Measurements from ENCODE around the gene FSTL5.

Gene FSTL5

DNA sequence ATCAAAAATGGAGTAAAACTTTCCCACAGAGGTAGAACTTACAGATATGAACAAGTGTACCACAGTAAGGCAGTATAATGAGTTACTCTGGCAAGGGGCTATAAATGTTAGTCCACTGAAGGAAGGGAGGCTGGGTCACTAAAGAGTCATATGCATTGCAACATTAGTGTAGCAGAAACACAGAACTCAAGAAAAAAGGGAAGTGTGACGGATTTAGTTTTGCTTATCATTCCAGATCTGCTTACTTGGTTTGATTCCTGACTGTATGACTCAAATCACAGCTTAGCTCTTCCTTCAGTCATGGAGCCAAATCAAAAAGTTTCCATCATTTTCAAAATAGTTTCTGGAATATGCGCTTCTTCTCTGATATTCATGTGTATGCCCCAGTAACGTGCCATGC lies 148.7 kb downstream of the FSTL5 start:
- no peaks in the 10 kb centered on the region for H3K36me3 ChIP-seq (ENCODE audit: control insufficient read depth in 2 of 2, insufficient read depth in 2 of 2, low read length in 2 of 2)
- no peaks in the 10 kb centered on the region for H3K4me1 ChIP-seq (ENCODE audit: control insufficient read depth, insufficient read depth, low read length)
- no peak overlapping the region for H3K4me3 ChIP-seq (ENCODE audit: low read length in 2 of 2)
- no peak overlapping the region for H3K27ac ChIP-seq (ENCODE audit: low read length)
- no peak overlapping the region for H3K9ac ChIP-seq (ENCODE audit: low read length in 2 of 2)
- H3K27me3 ChIP-seq (ENCODE audit: control insufficient read depth in 1 of 2, insufficient read depth in 2 of 2, low read length in 2 of 2): no peaks in the 10 kb centered on the region
- H3K9me3 ChIP-seq (ENCODE audit: control insufficient read depth in 2 of 2, low read length in 2 of 2): no peaks in the 10 kb centered on the region

DNA sequence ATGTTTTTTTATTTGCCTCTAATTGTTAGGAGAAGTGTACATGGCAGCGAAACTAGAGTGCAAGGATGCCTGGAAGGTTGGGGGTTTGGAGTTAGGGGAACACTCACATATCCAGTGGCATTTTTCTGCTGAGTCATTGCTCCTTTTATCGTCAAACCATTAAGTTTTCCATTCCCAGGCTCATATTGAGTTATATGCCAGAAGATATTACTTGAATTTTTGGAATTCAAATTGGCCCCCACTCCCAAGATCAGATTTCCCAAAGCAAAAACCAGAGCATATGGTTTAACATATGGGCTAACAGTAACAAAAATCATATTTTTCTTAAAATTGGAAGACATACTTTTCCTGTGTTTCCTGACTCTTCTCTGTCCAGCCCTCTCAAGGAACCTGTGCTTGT lies 152.7 kb downstream of the FSTL5 start:
- Histone ChIP-seq H3K36me3 (ENCODE audit: control insufficient read depth in 2 of 2, insufficient read depth in 2 of 2, low read length in 2 of 2) (no peaks in the 10 kb centered on the region), H3K9ac (ENCODE audit: low read length in 2 of 2) (no peak overlapping the region), H3K27ac (ENCODE audit: low read length) (no peak overlapping the region), H3K4me3 (ENCODE audit: low read length in 2 of 2) (no peak overlapping the region), H3K9me3 (ENCODE audit: control insufficient read depth in 2 of 2, low read length in 2 of 2) (no peaks in the 10 kb centered on the region), H3K27me3 (ENCODE audit: control insufficient read depth in 1 of 2, insufficient read depth in 2 of 2, low read length in 2 of 2) (no peaks in the 10 kb centered on the region), H3K4me1 (ENCODE audit: control insufficient read depth, insufficient read depth, low read length) (no peaks in the 10 kb centered on the region)

DNA sequence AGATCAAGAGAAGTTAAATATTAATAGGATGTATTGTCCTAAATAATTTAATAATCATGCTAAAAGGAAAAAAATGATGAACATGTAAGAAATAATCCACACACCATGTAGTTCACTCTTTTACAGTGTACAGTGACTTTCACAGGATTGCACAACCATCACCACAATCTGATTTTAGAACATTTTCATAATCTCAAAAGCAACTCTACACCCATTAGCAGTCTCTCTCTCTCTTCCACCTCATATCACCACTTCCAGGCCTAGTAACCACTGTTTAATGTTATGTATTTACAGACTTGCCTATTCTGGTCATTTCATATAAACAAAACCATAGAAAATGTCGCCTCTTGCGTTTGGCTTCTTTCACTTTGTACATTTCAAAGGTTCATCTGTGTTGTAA lies 153.4 kb downstream of the FSTL5 start:
- H3K4me3 ChIP-seq (ENCODE audit: low read length in 2 of 2): no peak overlapping the region
- no peak overlapping the region for H3K27ac ChIP-seq (ENCODE audit: low read length)
- no peaks in the 10 kb centered on the region for H3K9me3 ChIP-seq (ENCODE audit: control insufficient read depth in 2 of 2, low read length in 2 of 2)
- H3K27me3 ChIP-seq (ENCODE audit: control insufficient read depth in 1 of 2, insufficient read depth in 2 of 2, low read length in 2 of 2): no peaks in the 10 kb centered on the region
- no peaks in the 10 kb centered on the region for H3K4me1 ChIP-seq (ENCODE audit: control insufficient read depth, insufficient read depth, low read length)
- H3K36me3 ChIP-seq (ENCODE audit: control insufficient read depth in 2 of 2, insufficient read depth in 2 of 2, low read length in 2 of 2): no peaks in the 10 kb centered on the region
- no peak overlapping the region for H3K9ac ChIP-seq (ENCODE audit: low read length in 2 of 2)

DNA sequence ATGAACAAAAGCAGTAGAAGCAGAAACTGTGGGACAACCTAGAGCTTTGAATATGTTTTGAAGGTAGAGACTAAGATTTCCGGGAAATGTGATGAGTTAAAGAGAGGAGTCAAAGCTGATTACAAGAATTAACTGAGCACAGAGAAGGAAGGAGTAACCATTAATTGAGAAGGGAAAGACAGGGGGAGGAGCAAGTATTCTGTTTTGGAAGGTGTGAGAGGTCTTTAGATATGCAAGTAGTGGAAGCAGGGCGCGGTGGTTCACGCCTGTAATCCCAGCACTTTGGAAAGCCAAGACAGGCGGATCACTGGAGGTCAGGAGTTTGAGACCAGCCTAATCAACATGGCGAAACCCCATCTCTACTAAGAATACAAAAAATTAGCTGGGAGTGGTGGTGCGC lies 171.5 kb downstream of the FSTL5 start:
- H3K9me3 ChIP-seq (ENCODE audit: control insufficient read depth in 2 of 2, low read length in 2 of 2): no peaks in the 10 kb centered on the region

DNA sequence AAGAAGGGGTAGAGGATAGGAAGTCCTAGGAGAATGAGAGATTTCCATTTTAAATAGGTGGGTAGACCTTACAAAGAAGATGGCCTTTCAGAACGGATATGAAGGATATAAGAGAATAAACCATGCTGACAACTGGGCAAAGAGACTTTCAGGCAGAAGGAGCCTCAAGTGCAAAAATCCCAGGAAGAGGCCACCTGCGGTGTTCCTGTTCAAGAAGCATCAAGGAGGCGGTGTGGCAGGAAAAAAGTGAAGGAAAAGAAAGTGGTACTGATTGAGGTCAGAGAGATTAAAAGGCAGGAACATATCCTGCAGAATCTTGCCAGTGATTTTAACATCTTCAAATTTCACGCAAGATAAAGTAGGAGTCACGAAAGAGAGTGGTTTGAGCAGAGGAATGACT lies 172.0 kb downstream of the FSTL5 start:
- Histone ChIP-seq H3K27ac (ENCODE audit: low read length) (no peak overlapping the region), H3K9me3 (ENCODE audit: control insufficient read depth in 2 of 2, low read length in 2 of 2) (no peaks in the 10 kb centered on the region), H3K9ac (ENCODE audit: low read length in 2 of 2) (no peak overlapping the region), H3K4me1 (ENCODE audit: control insufficient read depth, insufficient read depth, low read length) (no peaks in the 10 kb centered on the region), H3K4me3 (ENCODE audit: low read length in 2 of 2) (no peak overlapping the region), H3K27me3 (ENCODE audit: control insufficient read depth in 1 of 2, insufficient read depth in 2 of 2, low read length in 2 of 2) (no peaks in the 10 kb centered on the region), H3K36me3 (ENCODE audit: control insufficient read depth in 2 of 2, insufficient read depth in 2 of 2, low read length in 2 of 2) (no peaks in the 10 kb centered on the region)

More for the DNA sequence above, 171.5 kb downstream of the FSTL5 start:
- Histone ChIP-seq H3K9ac (ENCODE audit: low read length in 2 of 2) (no peak overlapping the region), H3K27me3 (ENCODE audit: control insufficient read depth in 1 of 2, insufficient read depth in 2 of 2, low read length in 2 of 2) (no peaks in the 10 kb centered on the region), H3K36me3 (ENCODE audit: control insufficient read depth in 2 of 2, insufficient read depth in 2 of 2, low read length in 2 of 2) (no peaks in the 10 kb centered on the region), H3K4me3 (ENCODE audit: low read length in 2 of 2) (no peak overlapping the region), H3K27ac (ENCODE audit: low read length) (no peak overlapping the region), H3K4me1 (ENCODE audit: control insufficient read depth, insufficient read depth, low read length) (no peaks in the 10 kb centered on the region)

DNA sequence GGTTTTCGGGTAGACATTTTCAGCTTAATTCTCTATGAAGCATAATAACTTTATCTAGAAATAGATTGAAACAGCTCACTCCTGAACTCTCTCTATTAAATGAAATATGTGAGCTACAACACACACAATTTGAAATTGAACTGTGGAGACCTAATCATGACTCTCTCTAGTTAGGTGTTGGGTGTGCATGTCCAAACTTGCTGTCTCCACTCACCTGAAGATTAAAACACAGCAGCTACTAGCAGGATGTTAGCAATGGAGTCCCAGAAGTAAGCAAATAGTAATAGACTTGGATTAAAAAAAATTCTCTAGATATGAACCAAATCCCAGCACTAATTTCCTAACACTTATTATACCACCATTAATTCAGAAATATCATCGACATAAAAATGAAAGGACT lies 173.1 kb downstream of the FSTL5 start:
- Histone ChIP-seq H3K27me3 (ENCODE audit: control insufficient read depth in 1 of 2, insufficient read depth in 2 of 2, low read length in 2 of 2) (no peaks in the 10 kb centered on the region), H3K36me3 (ENCODE audit: control insufficient read depth in 2 of 2, insufficient read depth in 2 of 2, low read length in 2 of 2) (no peaks in the 10 kb centered on the region), H3K9ac (ENCODE audit: low read length in 2 of 2) (no peak overlapping the region), H3K4me1 (ENCODE audit: control insufficient read depth, insufficient read depth, low read length) (no peaks in the 10 kb centered on the region), H3K9me3 (ENCODE audit: control insufficient read depth in 2 of 2, low read length in 2 of 2) (no peaks in the 10 kb centered on the region), H3K27ac (ENCODE audit: low read length) (no peak overlapping the region), H3K4me3 (ENCODE audit: low read length in 2 of 2) (no peak overlapping the region)

DNA sequence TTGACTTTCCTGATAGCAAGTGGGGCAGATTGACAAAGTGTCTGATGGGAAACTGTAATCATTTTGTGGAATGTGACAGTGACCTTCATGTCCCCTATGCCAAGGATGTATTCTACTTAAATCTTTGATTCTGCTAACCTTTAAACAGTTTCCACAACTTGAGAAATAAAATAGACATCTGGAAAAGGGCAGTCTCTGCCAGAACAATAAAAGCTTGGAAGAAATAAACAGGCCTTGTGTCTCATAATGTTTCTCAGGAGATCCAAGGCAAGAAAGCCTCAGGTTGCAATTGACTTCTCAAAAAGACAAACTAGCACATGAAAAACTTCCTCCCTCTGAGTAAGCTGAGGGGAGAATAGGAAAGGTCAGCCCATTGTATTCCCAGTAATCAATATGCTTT lies 174.9 kb downstream of the FSTL5 start:
- Histone ChIP-seq H3K9ac (ENCODE audit: low read length in 2 of 2) (no peak overlapping the region), H3K27me3 (ENCODE audit: control insufficient read depth in 1 of 2, insufficient read depth in 2 of 2, low read length in 2 of 2) (no peaks in the 10 kb centered on the region), H3K36me3 (ENCODE audit: control insufficient read depth in 2 of 2, insufficient read depth in 2 of 2, low read length in 2 of 2) (no peaks in the 10 kb centered on the region), H3K4me1 (ENCODE audit: control insufficient read depth, insufficient read depth, low read length) (no peaks in the 10 kb centered on the region), H3K4me3 (ENCODE audit: low read length in 2 of 2) (no peak overlapping the region), H3K27ac (ENCODE audit: low read length) (no peak overlapping the region), H3K9me3 (ENCODE audit: control insufficient read depth in 2 of 2, low read length in 2 of 2) (no peaks in the 10 kb centered on the region)

DNA sequence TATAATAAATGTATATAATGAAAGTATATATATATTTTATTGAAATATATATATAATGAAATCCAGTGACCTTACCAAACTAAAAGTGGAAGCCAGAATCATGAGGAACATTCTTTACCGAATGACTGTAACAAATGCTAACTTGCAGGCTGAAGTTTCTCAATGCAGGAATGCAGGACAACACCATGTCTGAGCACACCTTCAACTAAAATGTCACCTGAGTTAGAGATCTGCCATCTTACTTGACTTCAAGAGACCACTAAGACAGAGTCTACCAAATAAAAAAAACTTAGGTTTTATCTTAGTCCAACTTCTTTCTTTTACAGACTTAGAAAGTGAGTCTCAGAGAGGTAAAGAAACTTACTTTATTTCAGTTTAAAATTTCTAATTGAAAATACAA lies 176.2 kb downstream of the FSTL5 start:
- no peak overlapping the region for H3K9ac ChIP-seq (ENCODE audit: low read length in 2 of 2)
- H3K27me3 ChIP-seq (ENCODE audit: control insufficient read depth in 1 of 2, insufficient read depth in 2 of 2, low read length in 2 of 2): no peaks in the 10 kb centered on the region
- no peak overlapping the region for H3K4me3 ChIP-seq (ENCODE audit: low read length in 2 of 2)
- no peaks in the 10 kb centered on the region for H3K9me3 ChIP-seq (ENCODE audit: control insufficient read depth in 2 of 2, low read length in 2 of 2)
- no peaks in the 10 kb centered on the region for H3K4me1 ChIP-seq (ENCODE audit: control insufficient read depth, insufficient read depth, low read length)
- no peaks in the 10 kb centered on the region for H3K36me3 ChIP-seq (ENCODE audit: control insufficient read depth in 2 of 2, insufficient read depth in 2 of 2, low read length in 2 of 2)
- no peak overlapping the region for H3K27ac ChIP-seq (ENCODE audit: low read length)

DNA sequence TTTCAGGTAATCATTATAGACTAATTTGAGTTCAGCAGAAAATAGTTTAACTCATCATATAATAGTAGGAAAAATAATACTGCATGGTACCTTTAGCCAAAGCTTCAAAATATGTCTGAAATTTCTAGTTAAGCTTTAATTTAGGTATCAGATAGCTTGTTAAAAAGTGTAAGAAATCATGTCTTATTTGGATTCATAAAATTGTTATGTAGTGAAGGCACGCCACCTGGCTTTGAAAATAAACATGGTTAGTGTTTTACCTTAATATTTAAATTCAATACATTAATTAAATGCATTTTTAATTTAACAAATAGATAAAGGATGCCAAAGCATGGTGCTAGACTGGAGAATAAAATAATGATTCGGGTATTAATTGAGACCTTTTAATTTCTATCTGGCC lies 211.4 kb downstream of the FSTL5 start:
- no peaks in the 10 kb centered on the region for H3K27me3 ChIP-seq (ENCODE audit: control insufficient read depth in 1 of 2, insufficient read depth in 2 of 2, low read length in 2 of 2)
- no peaks in the 10 kb centered on the region for H3K36me3 ChIP-seq (ENCODE audit: control insufficient read depth in 2 of 2, insufficient read depth in 2 of 2, low read length in 2 of 2)
- no peaks in the 10 kb centered on the region for H3K4me1 ChIP-seq (ENCODE audit: control insufficient read depth, insufficient read depth, low read length)
- H3K9ac ChIP-seq (ENCODE audit: low read length in 2 of 2): no peak overlapping the region
- H3K9me3 ChIP-seq (ENCODE audit: control insufficient read depth in 2 of 2, low read length in 2 of 2): no peaks in the 10 kb centered on the region
- H3K4me3 ChIP-seq (ENCODE audit: low read length in 2 of 2): no peak overlapping the region
- no peak overlapping the region for H3K27ac ChIP-seq (ENCODE audit: low read length)

DNA sequence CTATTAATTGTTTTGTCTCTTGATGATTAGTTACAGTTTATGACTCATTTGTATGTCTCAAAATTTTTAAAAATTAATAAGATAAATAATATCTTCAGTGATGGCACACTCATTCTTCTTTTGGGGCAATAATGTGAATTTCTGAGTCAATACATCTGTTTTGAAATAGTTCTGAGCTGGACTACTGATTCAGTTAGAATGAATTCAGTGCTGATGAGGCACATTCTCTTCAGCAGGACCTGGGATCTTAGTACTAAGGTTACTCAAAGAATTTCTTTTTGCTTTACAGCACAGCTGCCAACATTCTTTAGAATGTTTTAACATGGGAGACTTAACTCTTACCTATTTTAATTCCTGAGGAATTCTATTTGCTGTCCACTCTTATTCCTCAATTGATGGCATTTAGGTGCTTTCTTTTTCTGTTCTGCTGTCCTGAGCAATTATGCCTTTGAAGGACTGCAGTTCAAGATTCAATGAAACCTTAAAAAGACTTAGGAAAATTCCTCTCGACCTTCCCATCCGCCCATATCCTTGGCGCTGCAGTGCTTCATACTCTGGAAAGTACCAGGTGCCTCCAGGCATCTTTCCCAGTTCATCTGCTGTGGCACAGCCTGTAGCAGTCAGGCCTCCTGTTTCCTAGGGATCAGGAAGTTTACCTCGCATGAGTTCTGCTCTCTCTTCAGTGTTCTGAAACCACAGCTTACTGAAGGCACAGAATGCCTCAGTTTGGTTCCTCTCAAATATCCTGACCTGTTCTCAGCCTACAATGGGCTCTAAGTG lies 213.7 kb downstream of the FSTL5 start:
- H3K9me3 ChIP-seq (ENCODE audit: control insufficient read depth in 2 of 2, low read length in 2 of 2): no peaks in the 10 kb centered on the region
- H3K27me3 ChIP-seq (ENCODE audit: control insufficient read depth in 1 of 2, insufficient read depth in 2 of 2, low read length in 2 of 2): no peaks in the 10 kb centered on the region
- H3K4me3 ChIP-seq (ENCODE audit: low read length in 2 of 2): no peak overlapping the region
- no peak overlapping the region for H3K9ac ChIP-seq (ENCODE audit: low read length in 2 of 2)
- H3K4me1 ChIP-seq (ENCODE audit: control insufficient read depth, insufficient read depth, low read length): no peaks in the 10 kb centered on the region
- no peak overlapping the region for H3K27ac ChIP-seq (ENCODE audit: low read length)
- H3K36me3 ChIP-seq (ENCODE audit: control insufficient read depth in 2 of 2, insufficient read depth in 2 of 2, low read length in 2 of 2): no peaks in the 10 kb centered on the region

DNA sequence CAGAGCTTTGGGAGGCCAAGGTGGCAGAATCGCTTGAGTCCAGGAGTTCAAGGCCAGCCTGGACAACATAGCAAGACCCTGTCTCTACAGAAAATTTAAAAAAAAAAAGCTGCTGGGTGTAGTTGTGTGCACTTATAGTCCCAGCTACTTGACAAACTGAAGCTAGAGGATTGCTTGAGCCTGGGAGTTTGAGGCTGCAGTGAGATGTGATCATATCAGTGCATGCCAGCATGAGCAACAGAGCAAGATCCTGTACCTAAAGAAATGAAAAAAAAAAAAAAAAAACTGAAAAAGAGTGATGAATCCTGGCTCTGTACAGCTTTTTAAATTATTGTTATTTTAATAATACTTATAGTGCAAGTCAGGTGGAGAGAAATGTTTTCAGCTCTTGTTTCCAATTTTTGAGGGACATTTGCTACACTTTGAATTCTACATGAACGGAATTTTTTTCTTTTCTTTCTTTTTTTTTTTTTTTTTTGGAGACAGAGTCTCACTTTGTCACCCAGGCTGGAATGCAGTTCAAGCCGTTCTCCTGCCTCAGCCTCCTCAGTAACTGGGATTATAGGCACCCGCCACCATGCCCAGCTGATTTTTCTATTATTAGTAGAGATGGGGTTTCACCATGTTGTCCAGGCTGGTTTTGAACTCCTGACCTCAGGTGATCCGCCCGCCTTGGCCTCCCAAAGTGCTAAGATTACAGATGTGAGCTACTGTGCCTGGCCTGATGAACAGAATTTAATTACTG lies 215.6 kb downstream of the FSTL5 start:
- no peaks in the 10 kb centered on the region for H3K9me3 ChIP-seq (ENCODE audit: control insufficient read depth in 2 of 2, low read length in 2 of 2)
- H3K4me3 ChIP-seq (ENCODE audit: low read length in 2 of 2): no peak overlapping the region
- no peak overlapping the region for H3K9ac ChIP-seq (ENCODE audit: low read length in 2 of 2)
- H3K36me3 ChIP-seq (ENCODE audit: control insufficient read depth in 2 of 2, insufficient read depth in 2 of 2, low read length in 2 of 2): no peaks in the 10 kb centered on the region
- no peaks in the 10 kb centered on the region for H3K27me3 ChIP-seq (ENCODE audit: control insufficient read depth in 1 of 2, insufficient read depth in 2 of 2, low read length in 2 of 2)
- no peak overlapping the region for H3K27ac ChIP-seq (ENCODE audit: low read length)
- no peaks in the 10 kb centered on the region for H3K4me1 ChIP-seq (ENCODE audit: control insufficient read depth, insufficient read depth, low read length)
